PC-9 (cell line): ENCODE data around the gene CDK9. TPM values are rescaled to one million over a fixed set of nuclear protein-coding genes. Genes with fewer than 3 reads are reported as not detected.

ENCODE experiments used
- BruUV-seq: library from RNA; stranded (reverse); fragments of 400-500 nt; replicated peaks from 2 replicates; lab custom pipeline; 2021; lab: Mats Ljungman, UMichigan
- CTCF ChIA-PET: fragments of 300-600 bp; sonication (Branson Sonifier 250); formaldehyde crosslinking; loops from one replicate; lab custom pipeline; 2022; ENCODE audit warnings: antibody characterized with exemption; lab: Charles Lee
- POLR2A ChIA-PET: fragments of 300-600 bp; sonication (Branson Sonifier 250); formaldehyde crosslinking; loops from one replicate; lab custom pipeline; 2022; ENCODE audit warnings: antibody characterized with exemption; ENCODE audit not compliant: unreplicated experiment; lab: Charles Lee
- DNase-seq, 2 experiments: peaks; one replicate each; pipeline versions ENCODE4 v3.0.0 to v3.0.0-alpha.2; 2015 to 2022; ENCODE audit warnings: mixed read lengths in 1 of 2
- H2AFZ ChIP-seq: fragments of 200-600 bp; sonication (generic); 2 replicates; pipeline ENCODE4 v1.8.1; 2017; ENCODE audit warnings: antibody characterized with exemption
- H3F3A ChIP-seq: fragments of 200-600 bp; sonication (generic); 2 replicates; pipeline ENCODE4 v1.8.1; 2017; ENCODE audit warnings: antibody characterized with exemption, mild to moderate bottlenecking, low read depth; ENCODE audit not compliant: insufficient read depth
- H3K27ac ChIP-seq: fragments of 200-600 bp; sonication (generic); 2 replicates; pipeline ENCODE4 v1.6.1; 2016; ENCODE audit warnings: mixed run types
- H3K27me3 ChIP-seq: fragments of 200-600 bp; sonication (generic); 2 replicates; pipeline ENCODE4 v1.6.1; 2016; ENCODE audit warnings: low read depth, mixed run types; ENCODE audit not compliant: insufficient read depth
- H3K36me3 ChIP-seq: fragments of 200-600 bp; sonication (generic); 2 replicates; pipeline ENCODE4 v1.6.1; 2016; ENCODE audit warnings: low read depth, mixed run types
- H3K4me1 ChIP-seq: fragments of 200-600 bp; sonication (generic); replicated peaks from 2 replicates; pipeline ENCODE4 v1.6.1; 2016; ENCODE audit warnings: mixed run types; ENCODE audit not compliant: insufficient read depth
- H3K4me2 ChIP-seq: fragments of 200-600 bp; sonication (generic); 2 replicates; pipeline ENCODE4 v1.6.1; 2017; ENCODE audit warnings: mixed run types
- H3K4me3 ChIP-seq: fragments of 200-600 bp; sonication (generic); 2 replicates; pipeline ENCODE4 v1.6.1; 2016; ENCODE audit warnings: mixed run types
- H3K79me2 ChIP-seq: fragments of 200-600 bp; sonication (generic); 2 replicates; pipeline ENCODE4 v1.6.1; 2017; ENCODE audit warnings: low read depth, mixed run types
- H3K9me2 ChIP-seq: fragments of 200-600 bp; sonication (generic); 2 replicates; pipeline ENCODE4 v1.8.1; 2017; ENCODE audit warnings: mild to moderate bottlenecking; ENCODE audit not compliant: insufficient read depth
- H3K9me3 ChIP-seq: fragments of 200-600 bp; sonication (generic); 2 replicates; pipeline ENCODE4 v1.8.1; 2016; ENCODE audit warnings: low read depth; ENCODE audit not compliant: insufficient read depth
- H4K20me1 ChIP-seq: fragments of 200-600 bp; sonication (generic); 2 replicates; pipeline ENCODE4 v1.8.1; 2017; ENCODE audit not compliant: insufficient read depth
- EZH2 ChIP-seq: fragments of 200-600 bp; sonication (generic); IDR thresholded peaks from 2 replicates; pipeline ENCODE4 v1.8.0; 2017; ENCODE audit warnings: antibody characterized with exemption, low read depth
- intact Hi-C: fragments of 100-400 bp; cut with micrococcal nuclease; formaldehyde crosslinking; loops from one replicate; pipeline ENCODE4 v1.10.0; 2022; ENCODE audit not compliant: unreplicated experiment
- total RNA-seq: library from RNA; stranded (reverse); gene quantifications from 2 replicates; pipeline ENCODE4 v1.2.3, GENCODE V29; 2021
- TF ChIP-seq, protein P1 (sequence below): fragments of 200-600 bp; sonication (generic); conservative IDR thresholded peaks from 2 replicates; pipeline ENCODE4 v1.6.1; 2017; ENCODE audit warnings: mixed run types, antibody characterized with exemption, mild to moderate bottlenecking, moderate library complexity

The CDK9 gene
- total RNA-seq, 1 experiment from 2014 or later = 93.8 TPM

DNA sequence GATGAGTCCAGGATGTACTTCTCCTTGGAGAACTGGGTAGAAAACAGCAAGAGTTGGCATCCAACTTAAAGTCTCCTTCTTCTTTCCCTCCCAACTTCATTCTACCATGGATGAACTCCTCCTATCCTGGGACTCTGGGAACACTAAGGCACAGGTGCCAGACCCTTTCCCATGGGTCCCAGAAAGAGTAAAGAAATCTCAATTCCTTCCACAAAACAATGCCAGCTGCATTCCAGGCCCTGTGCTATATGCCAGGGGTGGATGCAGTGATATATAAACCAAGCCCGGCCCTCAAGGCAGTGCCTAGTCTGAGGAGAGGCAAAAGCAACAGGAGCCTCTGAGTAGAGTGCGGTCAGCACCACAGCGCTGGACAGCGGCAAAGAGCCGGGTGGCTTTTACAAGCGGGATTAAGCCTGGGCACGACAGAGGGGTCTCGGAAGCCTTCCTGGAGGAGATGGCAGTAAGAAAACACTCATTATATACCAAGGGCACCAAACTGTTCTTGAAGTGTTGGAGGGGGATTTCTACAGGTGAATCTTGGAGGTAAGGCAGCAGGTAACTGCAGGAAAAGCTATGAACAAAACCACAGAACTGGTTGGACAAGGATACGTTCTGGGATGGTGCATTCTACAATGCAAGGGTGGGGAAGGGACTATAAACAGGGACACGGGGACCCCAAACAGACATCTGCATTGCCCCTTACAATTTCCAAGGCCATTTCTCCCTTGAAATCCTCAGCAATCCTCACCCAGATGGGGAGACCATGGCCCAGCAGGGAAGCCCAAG is 34.4 kb upstream of the CDK9 start:
- TF ChIP-seq, protein P1, sequence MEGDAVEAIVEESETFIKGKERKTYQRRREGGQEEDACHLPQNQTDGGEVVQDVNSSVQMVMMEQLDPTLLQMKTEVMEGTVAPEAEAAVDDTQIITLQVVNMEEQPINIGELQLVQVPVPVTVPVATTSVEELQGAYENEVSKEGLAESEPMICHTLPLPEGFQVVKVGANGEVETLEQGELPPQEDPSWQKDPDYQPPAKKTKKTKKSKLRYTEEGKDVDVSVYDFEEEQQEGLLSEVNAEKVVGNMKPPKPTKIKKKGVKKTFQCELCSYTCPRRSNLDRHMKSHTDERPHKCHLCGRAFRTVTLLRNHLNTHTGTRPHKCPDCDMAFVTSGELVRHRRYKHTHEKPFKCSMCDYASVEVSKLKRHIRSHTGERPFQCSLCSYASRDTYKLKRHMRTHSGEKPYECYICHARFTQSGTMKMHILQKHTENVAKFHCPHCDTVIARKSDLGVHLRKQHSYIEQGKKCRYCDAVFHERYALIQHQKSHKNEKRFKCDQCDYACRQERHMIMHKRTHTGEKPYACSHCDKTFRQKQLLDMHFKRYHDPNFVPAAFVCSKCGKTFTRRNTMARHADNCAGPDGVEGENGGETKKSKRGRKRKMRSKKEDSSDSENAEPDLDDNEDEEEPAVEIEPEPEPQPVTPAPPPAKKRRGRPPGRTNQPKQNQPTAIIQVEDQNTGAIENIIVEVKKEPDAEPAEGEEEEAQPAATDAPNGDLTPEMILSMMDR = no peak
- TF ChIP-seq EZH2 = no peak
- Histone ChIP-seq H4K20me1 (no peaks in the 10 kb centered on the region), H3K79me2 (no peaks in the 10 kb centered on the region), H3K4me1 (no peaks in the 10 kb centered on the region), H3K36me3 (no peaks in the 10 kb centered on the region), H3K4me3 (no peak overlapping the region), H2AFZ (no peak overlapping the region), H3K9me3 (no peaks in the 10 kb centered on the region), H3K9me2 (no peaks in the 10 kb centered on the region), H3K27me3 (peaks cover 75% of the 10 kb centered on the region), H3K4me2 (no peak overlapping the region), H3K27ac (no peak overlapping the region), H3F3A (no peaks in the 10 kb centered on the region; the same call in 1 of the 2 replicates)
- ChIA-PET CTCF (no interaction called here), POLR2A (no interaction called here)
- no TSS peak for BruUV-seq
- peak in 1 of 2 experiments; percentile 41 for DNase-seq
- intact Hi-C loops = no loop called here

DNA sequence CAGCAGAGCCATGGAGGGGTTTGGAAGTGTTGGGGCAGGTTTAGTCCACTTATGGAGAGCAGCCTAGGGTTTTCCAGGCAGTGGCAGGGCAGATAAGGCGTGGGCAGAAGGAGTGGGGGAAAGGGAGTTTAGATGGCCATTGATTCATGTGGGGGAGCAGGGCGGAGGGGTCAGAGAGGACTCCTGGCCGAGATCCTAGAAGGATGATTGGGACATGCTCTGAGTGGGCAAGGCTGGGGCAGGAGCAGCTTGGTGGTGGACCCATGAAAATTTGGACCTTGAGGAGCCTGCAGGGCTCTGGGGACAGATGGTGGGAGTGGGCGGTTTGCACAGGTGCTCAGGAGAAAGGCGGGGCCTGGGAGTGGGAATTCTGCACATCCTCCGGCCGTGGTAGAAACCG is 32.7 kb upstream of the CDK9 start:
- intact Hi-C loops = no loop called here
- TF ChIP-seq, protein P1 = no peak
- no peak for TF ChIP-seq EZH2
- CTCF ChIA-PET = no interaction called here
- Histone ChIP-seq H3K4me3 (no peak overlapping the region), H3K9me2 (no peaks in the 10 kb centered on the region), H3F3A (no peaks in the 10 kb centered on the region; the same call in 1 of the 2 replicates), H3K27ac (no peak overlapping the region), H3K9me3 (no peaks in the 10 kb centered on the region), H3K79me2 (no peaks in the 10 kb centered on the region), H3K4me2 (no peak overlapping the region), H3K4me1 (no peaks in the 10 kb centered on the region), H3K27me3 (peaks cover 61% of the 10 kb centered on the region), H2AFZ (no peak overlapping the region), H3K36me3 (no peaks in the 10 kb centered on the region), H4K20me1 (no peaks in the 10 kb centered on the region)
- POLR2A ChIA-PET = no interaction called here
- no TSS peak for BruUV-seq
- no peak for DNase-seq

DNA sequence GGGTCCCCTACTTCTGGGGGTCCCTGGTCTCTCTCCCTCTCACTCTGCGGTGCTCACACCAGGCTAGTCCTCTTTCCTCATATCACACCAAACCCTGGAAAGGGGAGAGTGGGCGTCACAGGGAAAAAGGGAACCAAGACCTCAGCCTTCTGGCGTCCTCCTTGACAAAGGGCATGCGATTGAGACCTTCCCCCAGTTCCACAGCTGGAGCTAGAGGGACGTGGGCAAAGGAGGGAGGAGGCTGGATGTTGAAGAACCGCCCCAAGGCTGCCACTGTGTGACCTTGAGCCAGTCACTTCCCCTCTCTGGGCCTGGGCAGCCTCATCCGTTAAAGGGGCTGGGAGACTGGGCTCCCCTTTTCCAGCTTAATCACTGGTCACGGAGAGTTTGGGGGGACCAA is 32.2 kb upstream of the CDK9 start:
- POLR2A ChIA-PET = no interaction called here
- Histone ChIP-seq H4K20me1 (no peaks in the 10 kb centered on the region), H3K4me3 (no peak overlapping the region), H3K9me2 (no peaks in the 10 kb centered on the region), H3K4me2 (no peak overlapping the region), H3K79me2 (no peaks in the 10 kb centered on the region), H3F3A (no peaks in the 10 kb centered on the region; the same call in 1 of the 2 replicates), H3K4me1 (no peaks in the 10 kb centered on the region), H2AFZ (no peak overlapping the region), H3K9me3 (no peaks in the 10 kb centered on the region), H3K27ac (no peak overlapping the region), H3K36me3 (no peaks in the 10 kb centered on the region), H3K27me3 (peaks cover 56% of the 10 kb centered on the region)
- intact Hi-C loops = no loop called here
- CTCF ChIA-PET = no interaction called here
- no TSS peak for BruUV-seq
- no peak for DNase-seq
- TF ChIP-seq, protein P1 = no peak
- no peak for TF ChIP-seq EZH2
